ENCODE measurements around the gene TPGS2. TPM values are rescaled to one million over a fixed set of nuclear protein-coding genes. Genes with fewer than 3 reads are reported as not detected.

TPGS2 gene
- total RNA-seq, 1 experiment from 2014 or later: 93.3 TPM

- intact Hi-C loops (cut with micrococcal nuclease): no loop called here
- Histone ChIP-seq H3K9me3 (ENCODE audit: control insufficient read depth in 1 of 2, insufficient read depth in 1 of 2, low read depth in 1 of 2, low read length in 2 of 2) (no peaks in the 10 kb centered on the region), H3K27me3 (ENCODE audit: insufficient read depth, low read length) (no peaks in the 10 kb centered on the region), H3K4me1 (ENCODE audit: control insufficient read depth in 1 of 2, insufficient read depth in 2 of 2, low read length in 2 of 2) (no peaks in the 10 kb centered on the region; a peak in 1 of 4 replicates), H2AFZ (ENCODE audit: low read depth, low read length, poor library complexity, severe bottlenecking) (no peak overlapping the region), H3K9ac (ENCODE audit: low read length) (no peak overlapping the region), H4K20me1 (ENCODE audit: insufficient read depth) (no peaks in the 10 kb centered on the region), H3K36me3 (ENCODE audit: control insufficient read depth in 1 of 2, insufficient read depth in 2 of 2, low read length in 2 of 2) (no peaks in the 10 kb centered on the region), H3K27ac (ENCODE audit: low read depth, low read length) (no peak overlapping the region), H3K4me2 (ENCODE audit: low read length) (no peak overlapping the region), H3K4me3 (replicated peaks in 1 of 2; ENCODE audit: low read depth in 1 of 2, low read length in 2 of 2) (no peak overlapping the region), H3K9me2 (ENCODE audit: insufficient read depth) (no peaks in the 10 kb centered on the region), H3K79me2 (ENCODE audit: insufficient read depth, low read length) (no peaks in the 10 kb centered on the region)
- no peak for ATAC-seq
- TF ChIP-seq CTCF (IDR thresholded peaks at IDR 0.05 in 2 of 3, conservative IDR thresholded peaks at IDR 0.05 in 1 of 3; ENCODE audit: borderline replicate concordance in 1 of 3, insufficient read depth in 1 of 3, low read depth in 2 of 3, low read length in 2 of 3): peak in 1 of 3 experiments; percentile 9; a peak in 1 of 6 replicates
- TF ChIP-seq EZH2phosphoT487 (IDR thresholded peaks at IDR 0.05; ENCODE audit: borderline replicate concordance): no peak
- ChIA-PET RAD21 (ENCODE audit: low non-redundant PET in 1 of 2, low total read pairs in 2 of 2, uncharacterized antibody in 2 of 2, unreplicated experiment in 2 of 2) (no interaction called here), CTCF (no interaction called here), POLR2A (no interaction called here)
- BruUV-seq (replicated peaks): no TSS peak
- no peak for DNase-seq (ENCODE audit: low read depth, low spot score)
Measured at GRCh38 chr18:36761186-36761698, 67.6 kb downstream of the TPGS2 start.

GRCh38 chr18:36760598-36760997 is 68.2 kb downstream of the TPGS2 start:
- Histone ChIP-seq H3K9ac (ENCODE audit: low read length) (no peak overlapping the region), H3K9me3 (ENCODE audit: control insufficient read depth in 1 of 2, insufficient read depth in 1 of 2, low read depth in 1 of 2, low read length in 2 of 2) (no peaks in the 10 kb centered on the region), H3K27me3 (ENCODE audit: insufficient read depth, low read length) (no peaks in the 10 kb centered on the region), H4K20me1 (ENCODE audit: insufficient read depth) (no peaks in the 10 kb centered on the region), H3K79me2 (ENCODE audit: insufficient read depth, low read length) (no peaks in the 10 kb centered on the region), H2AFZ (ENCODE audit: low read depth, low read length, poor library complexity, severe bottlenecking) (no peak overlapping the region), H3K4me1 (ENCODE audit: control insufficient read depth in 1 of 2, insufficient read depth in 2 of 2, low read length in 2 of 2) (no peaks in the 10 kb centered on the region; a peak in 1 of 4 replicates), H3K4me2 (ENCODE audit: low read length) (no peak overlapping the region), H3K36me3 (ENCODE audit: control insufficient read depth in 1 of 2, insufficient read depth in 2 of 2, low read length in 2 of 2) (no peaks in the 10 kb centered on the region), H3K27ac (ENCODE audit: low read depth, low read length) (no peak overlapping the region), H3K9me2 (ENCODE audit: insufficient read depth) (no peaks in the 10 kb centered on the region), H3K4me3 (replicated peaks in 1 of 2; ENCODE audit: low read depth in 1 of 2, low read length in 2 of 2) (no peak overlapping the region)
- ATAC-seq (no peak), DNase-seq (ENCODE audit: low read depth, low spot score) (no peak)
- intact Hi-C loops (cut with micrococcal nuclease): no loop called here
- ChIA-PET POLR2A (no interaction called here), CTCF (interaction anchor here (1.0 kb wide), 1 partner anchor 73 kb away, joined by 3 read pairs; no protein-coding TSS in a partner anchor), RAD21 (ENCODE audit: low non-redundant PET in 1 of 2, low total read pairs in 2 of 2, uncharacterized antibody in 2 of 2, unreplicated experiment in 2 of 2) (no interaction called here)
- no TSS peak for BruUV-seq (replicated peaks)
- no peak for TF ChIP-seq EGR1 (IDR thresholded peaks at IDR 0.05; ENCODE audit: low read depth)
- no peak for TF ChIP-seq JUND (IDR thresholded peaks at IDR 0.05)
- no peak for TF ChIP-seq CTCF (IDR thresholded peaks at IDR 0.05 in 2 of 3, conservative IDR thresholded peaks at IDR 0.05 in 1 of 3; ENCODE audit: borderline replicate concordance in 1 of 3, insufficient read depth in 1 of 3, low read depth in 2 of 3, low read length in 2 of 3)
- TF ChIP-seq ZFX (IDR thresholded peaks at IDR 0.05): no peak
- TF ChIP-seq CEBPB (IDR thresholded peaks at IDR 0.05; ENCODE audit: low read depth): no peak
- TF ChIP-seq RAD21 (IDR thresholded peaks at IDR 0.05; ENCODE audit: low read depth): no peak
- no peak for TF ChIP-seq SP1 (IDR thresholded peaks at IDR 0.05; ENCODE audit: low read depth)
- no peak for TF ChIP-seq MAX (IDR thresholded peaks at IDR 0.05)
- no peak for TF ChIP-seq TCF7L2 (IDR thresholded peaks at IDR 0.05; ENCODE audit: borderline replicate concordance, extremely low read depth, insufficient read depth, insufficient read length)
- TF ChIP-seq CBX3 (IDR thresholded peaks at IDR 0.05; ENCODE audit: low read depth): no peak
- no peak for TF ChIP-seq ZBTB33 (IDR thresholded peaks at IDR 0.05; ENCODE audit: extremely low read depth, insufficient replicate concordance, low read length)
- TF ChIP-seq POLR2A (IDR thresholded peaks at IDR 0.05; ENCODE audit: borderline replicate concordance, extremely low read depth, insufficient read depth, insufficient read length): no peak
- TF ChIP-seq ATF3 (IDR thresholded peaks at IDR 0.05): no peak
- TF ChIP-seq EZH2phosphoT487 (IDR thresholded peaks at IDR 0.05; ENCODE audit: borderline replicate concordance): no peak

Data from HCT116 (cell line).